Measurements from ENCODE around the gene TMIE. TPM values are rescaled to one million over a fixed set of nuclear protein-coding genes. Genes with fewer than 3 reads are reported as not detected.
"Not testable (repeated sequence)": the region's sequence is repeated elsewhere in the genome, so short reads cannot be mapped to it uniquely, and the experiment has no call there.

Gene TMIE
- total RNA-seq, 4 donors from 2014 or later = not detected

- no peaks in the 10 kb centered on the region for H3K36me3 ChIP-seq
- no peak overlapping the region for H3K4me3 ChIP-seq
- H3K9me3 ChIP-seq = no peaks in the 10 kb centered on the region
- no peaks in the 10 kb centered on the region for H3K27me3 ChIP-seq
- no peaks in the 10 kb centered on the region for H3K4me1 ChIP-seq
- WGBS, 2 donors (ENCODE audit: low coverage in 1 of 2) = 70 to 80% methylated on average over 10 to 12 of the region's 12 CpGs
- in situ Hi-C loops (cut with MboI; ENCODE audit: low pct_ligation_motif_present in 1 of 4, low pct_unique_long_range_greater_than_20kb in 1 of 4, low sequenced_read_pairs in 3 of 4) = no loop called here
- TF ChIP-seq POLR2AphosphoS5 (IDR thresholded peaks at IDR 0.05) (no peak), POLR2A (IDR thresholded peaks at IDR 0.05) (no peak), EP300 (IDR thresholded peaks at IDR 0.05; ENCODE audit: low read depth) (no peak), CTCF (IDR thresholded peaks at IDR 0.05) (no peak)
- DNase-seq = no peak
- intact Hi-C loops (cut with DNase I; ENCODE audit: low total_unique reads) = no loop called here
- no peak overlapping the region for H3K27ac ChIP-seq
Observed at GRCh38 chr3:46742992-46743585, 41.9 kb downstream of the TMIE start.

DNA sequence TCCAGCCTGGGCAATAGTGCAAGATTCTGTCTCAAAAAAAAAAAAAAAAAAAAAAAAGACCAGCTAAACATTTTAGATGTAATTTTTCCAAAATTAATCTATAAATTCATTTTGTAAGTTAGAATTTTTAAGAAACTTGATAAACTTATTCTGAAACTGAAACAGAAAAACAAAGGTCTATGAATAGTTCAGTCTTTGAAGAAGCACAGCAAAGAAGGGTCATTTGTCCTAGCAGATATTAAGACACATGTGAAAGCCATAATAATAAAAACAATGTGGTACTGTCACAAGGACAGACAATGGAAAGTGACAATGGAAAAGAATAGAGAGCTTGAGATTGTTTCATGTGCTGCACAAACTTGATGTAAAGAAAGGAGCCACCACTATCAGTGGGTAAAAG is 45.5 kb downstream of the TMIE start:
- intact Hi-C loops (cut with DNase I; ENCODE audit: low total_unique reads) (no loop called here), in situ Hi-C loops (cut with MboI; ENCODE audit: low pct_ligation_motif_present in 1 of 4, low pct_unique_long_range_greater_than_20kb in 1 of 4, low sequenced_read_pairs in 3 of 4) (no loop called here)
- H3K4me3 ChIP-seq = no peak overlapping the region
- H3K4me1 ChIP-seq = no peaks in the 10 kb centered on the region
- DNase-seq = no peak
- no peaks in the 10 kb centered on the region for H3K9me3 ChIP-seq
- H3K27ac ChIP-seq = no peak overlapping the region
- TF ChIP-seq POLR2A (IDR thresholded peaks at IDR 0.05) (no peak), EP300 (IDR thresholded peaks at IDR 0.05; ENCODE audit: low read depth) (no peak), POLR2AphosphoS5 (IDR thresholded peaks at IDR 0.05) (no peak), CTCF (IDR thresholded peaks at IDR 0.05) (no peak)
- H3K27me3 ChIP-seq = no peaks in the 10 kb centered on the region
- no peaks in the 10 kb centered on the region for H3K36me3 ChIP-seq

DNA sequence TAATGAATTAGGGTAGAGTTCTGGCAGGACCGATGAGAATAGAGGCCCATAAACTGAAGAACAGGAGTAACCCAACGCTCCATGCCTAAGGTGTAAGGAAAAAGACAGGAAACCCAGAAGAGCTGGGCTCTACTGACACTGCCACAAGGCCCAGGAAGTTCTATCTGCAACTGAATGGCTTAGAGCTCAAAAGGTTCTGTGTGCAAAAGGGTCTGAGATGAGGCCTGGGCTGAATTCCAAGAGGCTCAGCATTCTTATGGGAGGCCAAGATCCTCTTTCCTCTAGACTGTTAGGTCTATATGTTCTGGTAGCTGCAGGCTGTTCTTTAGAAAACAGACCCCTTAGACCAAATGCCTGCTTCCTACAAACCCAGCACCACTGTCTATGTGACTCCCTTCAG is 47.0 kb downstream of the TMIE start:
- Histone ChIP-seq H3K27me3 (no peaks in the 10 kb centered on the region), H3K9me3 (no peaks in the 10 kb centered on the region), H3K27ac (no peak overlapping the region), H3K4me3 (no peak overlapping the region), H3K36me3 (no peaks in the 10 kb centered on the region), H3K4me1 (no peaks in the 10 kb centered on the region)
- TF ChIP-seq POLR2AphosphoS5 (IDR thresholded peaks at IDR 0.05) (no peak), EP300 (IDR thresholded peaks at IDR 0.05; ENCODE audit: low read depth) (no peak)
- DNase-seq = no peak
- intact Hi-C loops (cut with DNase I; ENCODE audit: low total_unique reads) = no loop called here
- in situ Hi-C loops (cut with MboI; ENCODE audit: low pct_ligation_motif_present in 1 of 4, low pct_unique_long_range_greater_than_20kb in 1 of 4, low sequenced_read_pairs in 3 of 4) = no loop called here
- WGBS, 2 donors (ENCODE audit: low coverage in 1 of 2) = 87 to 93% methylated on average over 2 of the region's 2 CpGs

GRCh38 chr3:46749129-46749528 is 47.9 kb downstream of the TMIE start:
- no peak overlapping the region for H3K27ac ChIP-seq
- no peaks in the 10 kb centered on the region for H3K9me3 ChIP-seq
- H3K36me3 ChIP-seq = no peaks in the 10 kb centered on the region
- no peak overlapping the region for H3K4me3 ChIP-seq
- DNase-seq = no peak
- intact Hi-C loops (cut with DNase I; ENCODE audit: low total_unique reads) = no loop called here
- no peak for TF ChIP-seq POLR2AphosphoS5 (IDR thresholded peaks at IDR 0.05)
- no peak for TF ChIP-seq POLR2A (IDR thresholded peaks at IDR 0.05)
- TF ChIP-seq EP300 (IDR thresholded peaks at IDR 0.05; ENCODE audit: low read depth) = no peak
- TF ChIP-seq CTCF (IDR thresholded peaks at IDR 0.05) = no peak
- in situ Hi-C loops (cut with MboI; ENCODE audit: low pct_ligation_motif_present in 1 of 4, low pct_unique_long_range_greater_than_20kb in 1 of 4, low sequenced_read_pairs in 3 of 4) = no loop called here
- no peaks in the 10 kb centered on the region for H3K4me1 ChIP-seq
- H3K27me3 ChIP-seq = no peaks in the 10 kb centered on the region
- WGBS, 2 donors (ENCODE audit: low coverage in 1 of 2) = 83% methylated on average over 2 to 4 of the region's 4 CpGs

DNA sequence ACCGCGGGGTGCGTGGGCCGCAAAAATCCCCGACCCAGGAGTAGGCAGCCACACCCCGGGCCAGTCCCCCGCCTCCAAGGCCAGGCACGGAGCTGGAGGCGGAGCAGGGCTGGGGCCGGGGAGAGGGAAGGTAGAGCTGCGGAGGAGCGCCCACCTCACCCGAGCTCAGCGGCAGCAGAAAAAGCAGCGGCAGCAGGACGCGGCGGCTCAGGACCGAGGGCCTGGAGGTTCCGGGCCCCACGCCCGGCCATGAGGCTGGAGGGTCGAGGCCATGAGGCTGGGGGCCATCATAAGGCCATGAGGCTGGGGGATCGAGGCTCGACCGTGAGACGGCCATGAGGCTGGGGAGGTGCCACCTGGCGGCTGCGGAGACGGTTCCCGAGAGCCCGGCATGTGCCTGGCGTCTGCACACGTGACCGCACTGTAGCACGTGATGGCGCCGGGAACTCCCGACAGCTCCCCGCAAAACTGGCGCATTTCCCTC is 49.4 kb downstream of the TMIE start:
- 91% methylated on average over 41 of the region's 41 CpGs; no CpG with 5 or more reads in 1 of the 2 donors for WGBS, 2 donors (ENCODE audit: low coverage in 1 of 2)
- Histone ChIP-seq H3K27me3 (no peaks in the 10 kb centered on the region), H3K4me3 (no peak overlapping the region), H3K4me1 (no peaks in the 10 kb centered on the region), H3K27ac (no peak overlapping the region), H3K36me3 (no peaks in the 10 kb centered on the region), H3K9me3 (no peaks in the 10 kb centered on the region)
- in situ Hi-C loops (cut with MboI; ENCODE audit: low pct_ligation_motif_present in 1 of 4, low pct_unique_long_range_greater_than_20kb in 1 of 4, low sequenced_read_pairs in 3 of 4) = no loop called here
- DNase-seq = no peak
- TF ChIP-seq EP300 (IDR thresholded peaks at IDR 0.05; ENCODE audit: low read depth) (no peak), CTCF (IDR thresholded peaks at IDR 0.05) (no peak), POLR2AphosphoS5 (IDR thresholded peaks at IDR 0.05) (no peak), POLR2A (IDR thresholded peaks at IDR 0.05) (no peak)
- intact Hi-C loops (cut with DNase I; ENCODE audit: low total_unique reads) = no loop called here

DNA sequence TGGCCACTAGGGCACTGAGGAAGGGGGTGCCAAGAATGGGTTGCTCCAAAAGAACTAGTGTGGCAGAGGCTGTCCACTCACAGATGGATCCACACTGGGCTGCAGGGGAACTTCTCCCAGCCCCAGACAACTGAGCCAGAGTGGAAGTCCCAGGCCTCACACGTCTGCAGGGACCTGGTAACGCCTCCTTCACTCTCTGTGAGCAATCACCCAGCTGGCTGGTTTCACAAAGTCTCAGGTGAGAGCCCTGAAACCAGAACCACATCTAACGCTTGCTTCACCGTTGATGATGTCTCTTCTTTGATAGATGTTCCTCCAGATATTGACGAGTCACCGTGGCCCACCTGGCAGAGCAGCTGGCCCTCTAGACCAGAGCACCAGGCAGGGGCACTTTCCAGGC is 51.9 kb downstream of the TMIE start:
- H3K4me1 ChIP-seq; H3K4me3 ChIP-seq; H3K36me3 ChIP-seq; intact Hi-C loops (cut with DNase I; ENCODE audit: low total_unique reads); H3K9me3 ChIP-seq; H3K27me3 ChIP-seq; H3K27ac ChIP-seq; in situ Hi-C loops (cut with MboI; ENCODE audit: low pct_ligation_motif_present in 1 of 4, low pct_unique_long_range_greater_than_20kb in 1 of 4, low sequenced_read_pairs in 3 of 4); DNase-seq: not testable (repeated sequence)
- WGBS, 2 donors (ENCODE audit: low coverage in 1 of 2) = 61 to 80% methylated on average over 2 to 5 of the region's 6 CpGs
